Measurements from ENCODE around the gene SSH2. TPM values are rescaled to one million over a fixed set of nuclear protein-coding genes. Genes with fewer than 3 reads are reported as not detected.

Gene SSH2
- total and polyA plus RNA-seq, 9 of the 15 experiments (the other 6 are each of a cell fraction or from before 2014, with no cell fraction given) = 3.9 to 16.1 (median 10.2) TPM

DNA sequence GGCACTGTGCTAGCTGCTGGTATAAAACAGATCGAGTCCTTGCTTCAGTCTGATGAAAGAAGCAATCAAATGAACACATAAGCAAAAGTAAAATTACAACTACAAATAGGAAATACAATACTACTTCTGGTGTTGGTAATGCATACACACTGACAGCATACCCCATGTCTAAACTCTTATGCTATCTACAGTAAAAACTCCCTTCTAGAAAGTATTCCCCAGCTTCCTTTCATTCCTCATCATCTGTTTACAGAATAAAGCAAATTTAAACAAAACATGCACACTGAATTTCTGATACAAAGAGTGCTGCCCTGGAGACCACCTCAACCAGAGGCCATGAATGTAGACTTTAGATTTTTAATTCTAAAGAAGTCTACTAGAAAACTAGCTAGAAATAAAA lies 109.6 kb downstream of the SSH2 start:
- no peaks in the 10 kb centered on the region for H3K9me1 ChIP-seq (ENCODE audit: control insufficient read depth, insufficient read depth, low read length)
- ChIA-PET CTCF (ENCODE audit: low intra/inter-chr PET ratio) (interaction anchor here (0.6 kb wide), 1 partner anchor 87 kb away, joined by 6 read pairs; no protein-coding TSS in a partner anchor), POLR2A (no interaction called here)
- H3K9ac ChIP-seq (ENCODE audit: insufficient read depth in 1 of 2, low read depth in 2 of 2, low read length in 2 of 2) = no peak overlapping the region
- no peaks in the 10 kb centered on the region for H3K36me3 ChIP-seq (ENCODE audit: control insufficient read depth, insufficient read depth, low read length)
- 11% methylated on average over 1 of the region's 1 CpG for WGBS (ENCODE audit: insufficient coverage, low coverage, missing lambda C conversion rate)
- H3K9me3 ChIP-seq (replicated peaks; ENCODE audit: control insufficient read depth, insufficient read depth, low read depth, low read length) = no peaks in the 10 kb centered on the region
- no peak for DNase-seq (ENCODE audit: extremely low read depth in 1 of 4, low spot score in 3 of 4)
- FAIRE-seq = no peak
- H2AFZ ChIP-seq (ENCODE audit: low read depth, low read length) = no peak overlapping the region
- no peak overlapping the region for H3K4me3 ChIP-seq
- ATAC-seq = no peak
- intact Hi-C loops (cut with micrococcal nuclease) (no loop called here), in situ Hi-C loops (cut with MboI) (no loop called here)
- no peak overlapping the region for H3K4me2 ChIP-seq (ENCODE audit: insufficient read depth, low read length)
- no peaks in the 10 kb centered on the region for H4K20me1 ChIP-seq (replicated peaks; ENCODE audit: control insufficient read depth, insufficient read depth, low read length)
- H3K79me2 ChIP-seq (ENCODE audit: control insufficient read depth, insufficient read depth, low read length) = no peaks in the 10 kb centered on the region
- H3K4me1 ChIP-seq (replicated peaks in 1 of 2; ENCODE audit: control insufficient read depth in 2 of 2, insufficient read depth in 2 of 2, low read length in 2 of 2) = no peaks in the 10 kb centered on the region
- BruUV-seq (replicated peaks) = no TSS peak
- no peak overlapping the region for H3K27ac ChIP-seq (ENCODE audit: extremely low read depth, low read depth, low read length)
- no peaks in the 10 kb centered on the region for H3K27me3 ChIP-seq (ENCODE audit: control insufficient read depth in 2 of 2, insufficient read depth in 2 of 2, low read length in 2 of 2)
- no peak for TF ChIP-seq ZNF121 (CRISPR knock-in tag; conservative IDR thresholded peaks at IDR 0.05)
- no peak for TF ChIP-seq ETV5 (CRISPR knock-in tag; IDR thresholded peaks at IDR 0.05; ENCODE audit: low read depth)
- TF ChIP-seq FOXP1 (CRISPR knock-in tag; IDR thresholded peaks at IDR 0.05) = no peak
- TF ChIP-seq GABPB2 (CRISPR knock-in tag; conservative IDR thresholded peaks at IDR 0.05) = no peak
- TF ChIP-seq ZNF764 (CRISPR knock-in tag; IDR thresholded peaks at IDR 0.05; ENCODE audit: low read depth) = no peak
- TF ChIP-seq, protein P1, sequence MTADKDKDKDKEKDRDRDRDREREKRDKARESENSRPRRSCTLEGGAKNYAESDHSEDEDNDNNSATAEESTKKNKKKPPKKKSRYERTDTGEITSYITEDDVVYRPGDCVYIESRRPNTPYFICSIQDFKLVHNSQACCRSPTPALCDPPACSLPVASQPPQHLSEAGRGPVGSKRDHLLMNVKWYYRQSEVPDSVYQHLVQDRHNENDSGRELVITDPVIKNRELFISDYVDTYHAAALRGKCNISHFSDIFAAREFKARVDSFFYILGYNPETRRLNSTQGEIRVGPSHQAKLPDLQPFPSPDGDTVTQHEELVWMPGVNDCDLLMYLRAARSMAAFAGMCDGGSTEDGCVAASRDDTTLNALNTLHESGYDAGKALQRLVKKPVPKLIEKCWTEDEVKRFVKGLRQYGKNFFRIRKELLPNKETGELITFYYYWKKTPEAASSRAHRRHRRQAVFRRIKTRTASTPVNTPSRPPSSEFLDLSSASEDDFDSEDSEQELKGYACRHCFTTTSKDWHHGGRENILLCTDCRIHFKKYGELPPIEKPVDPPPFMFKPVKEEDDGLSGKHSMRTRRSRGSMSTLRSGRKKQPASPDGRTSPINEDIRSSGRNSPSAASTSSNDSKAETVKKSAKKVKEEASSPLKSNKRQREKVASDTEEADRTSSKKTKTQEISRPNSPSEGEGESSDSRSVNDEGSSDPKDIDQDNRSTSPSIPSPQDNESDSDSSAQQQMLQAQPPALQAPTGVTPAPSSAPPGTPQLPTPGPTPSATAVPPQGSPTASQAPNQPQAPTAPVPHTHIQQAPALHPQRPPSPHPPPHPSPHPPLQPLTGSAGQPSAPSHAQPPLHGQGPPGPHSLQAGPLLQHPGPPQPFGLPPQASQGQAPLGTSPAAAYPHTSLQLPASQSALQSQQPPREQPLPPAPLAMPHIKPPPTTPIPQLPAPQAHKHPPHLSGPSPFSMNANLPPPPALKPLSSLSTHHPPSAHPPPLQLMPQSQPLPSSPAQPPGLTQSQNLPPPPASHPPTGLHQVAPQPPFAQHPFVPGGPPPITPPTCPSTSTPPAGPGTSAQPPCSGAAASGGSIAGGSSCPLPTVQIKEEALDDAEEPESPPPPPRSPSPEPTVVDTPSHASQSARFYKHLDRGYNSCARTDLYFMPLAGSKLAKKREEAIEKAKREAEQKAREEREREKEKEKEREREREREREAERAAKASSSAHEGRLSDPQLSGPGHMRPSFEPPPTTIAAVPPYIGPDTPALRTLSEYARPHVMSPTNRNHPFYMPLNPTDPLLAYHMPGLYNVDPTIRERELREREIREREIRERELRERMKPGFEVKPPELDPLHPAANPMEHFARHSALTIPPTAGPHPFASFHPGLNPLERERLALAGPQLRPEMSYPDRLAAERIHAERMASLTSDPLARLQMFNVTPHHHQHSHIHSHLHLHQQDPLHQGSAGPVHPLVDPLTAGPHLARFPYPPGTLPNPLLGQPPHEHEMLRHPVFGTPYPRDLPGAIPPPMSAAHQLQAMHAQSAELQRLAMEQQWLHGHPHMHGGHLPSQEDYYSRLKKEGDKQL (CRISPR knock-in tag; IDR thresholded peaks at IDR 0.05; ENCODE audit: borderline replicate concordance) = no peak
- no peak for TF ChIP-seq JUND (IDR thresholded peaks at IDR 0.05; ENCODE audit: borderline replicate concordance, low read depth, low read length)
- no peak for TF ChIP-seq JUND (tag; IDR thresholded peaks at IDR 0.05; ENCODE audit: borderline replicate concordance, low read depth, low read length)
- no peak for TF ChIP-seq ZNF57 (CRISPR knock-in tag; IDR thresholded peaks at IDR 0.05)
- TF ChIP-seq, protein P2, sequence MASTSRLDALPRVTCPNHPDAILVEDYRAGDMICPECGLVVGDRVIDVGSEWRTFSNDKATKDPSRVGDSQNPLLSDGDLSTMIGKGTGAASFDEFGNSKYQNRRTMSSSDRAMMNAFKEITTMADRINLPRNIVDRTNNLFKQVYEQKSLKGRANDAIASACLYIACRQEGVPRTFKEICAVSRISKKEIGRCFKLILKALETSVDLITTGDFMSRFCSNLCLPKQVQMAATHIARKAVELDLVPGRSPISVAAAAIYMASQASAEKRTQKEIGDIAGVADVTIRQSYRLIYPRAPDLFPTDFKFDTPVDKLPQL (IDR thresholded peaks at IDR 0.05; ENCODE audit: extremely low read depth, insufficient read length) = no peak
- TF ChIP-seq, protein P3, sequence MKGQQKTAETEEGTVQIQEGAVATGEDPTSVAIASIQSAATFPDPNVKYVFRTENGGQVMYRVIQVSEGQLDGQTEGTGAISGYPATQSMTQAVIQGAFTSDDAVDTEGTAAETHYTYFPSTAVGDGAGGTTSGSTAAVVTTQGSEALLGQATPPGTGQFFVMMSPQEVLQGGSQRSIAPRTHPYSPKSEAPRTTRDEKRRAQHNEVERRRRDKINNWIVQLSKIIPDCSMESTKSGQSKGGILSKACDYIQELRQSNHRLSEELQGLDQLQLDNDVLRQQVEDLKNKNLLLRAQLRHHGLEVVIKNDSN (CRISPR knock-in tag; IDR thresholded peaks at IDR 0.05) = no peak
- TF ChIP-seq ZNF224 (CRISPR knock-in tag; IDR thresholded peaks at IDR 0.05) = no peak
- no peak for TF ChIP-seq LARP7 (IDR thresholded peaks at IDR 0.05)
- no peak for TF ChIP-seq PTBP1 (IDR thresholded peaks at IDR 0.05; ENCODE audit: low read depth, low read length)
- TF ChIP-seq TAL1 (IDR thresholded peaks at IDR 0.05) = no peak
- no peak for TF ChIP-seq ZEB2 (IDR thresholded peaks at IDR 0.05)
- TF ChIP-seq ZNF76 (CRISPR knock-in tag; IDR thresholded peaks at IDR 0.05; ENCODE audit: borderline replicate concordance) = no peak
- TF ChIP-seq ZNF165 (CRISPR knock-in tag; IDR thresholded peaks at IDR 0.05; ENCODE audit: borderline replicate concordance) = no peak
- no peak for TF ChIP-seq CCAR2 (IDR thresholded peaks at IDR 0.05; ENCODE audit: low read depth, low read length)
